GM12878 (cell line): Measurements from ENCODE around the gene MT1H. TPM values are rescaled to one million over a fixed set of nuclear protein-coding genes. Genes with fewer than 3 reads are reported as not detected.
"Not testable (repeated sequence)": the region's sequence is repeated elsewhere in the genome, so short reads cannot be mapped to it uniquely, and the experiment has no call there.

ENCODE experiments used
- ATAC-seq: fragments of 200-7000 bp; cut with Tn5 transposase; 3 replicates; pipeline ENCODE4 v1.9.1; 2020; ENCODE audit warnings: mild to moderate bottlenecking, moderate library complexity
- BruUV-seq: library from RNA; stranded (reverse); fragments of 400-500 nt; replicated peaks from 2 replicates; lab custom pipeline; 2021; lab: Mats Ljungman, UMichigan
- CTCF ChIA-PET: fragments of 300-600 bp; sonication (Branson Sonifier 250); formaldehyde crosslinking; extraction: SDS; loops from one replicate; lab custom pipeline; 2021; ENCODE audit warnings: inconsistent platforms; lab: Yijun Ruan, JAX
- POLR2A ChIA-PET: fragments of 350-600 bp; formaldehyde crosslinking; extraction: SDS; loops from one replicate; lab custom pipeline; 2021; ENCODE audit warnings: inconsistent platforms; lab: Charles Lee
- RAD21 ChIA-PET: fragments of 300-600 bp; sonication (Branson Sonifier 250); formaldehyde crosslinking; loops from one replicate; lab custom pipeline; 2023; ENCODE audit warnings: antibody characterized with exemption; ENCODE audit not compliant: unreplicated experiment; lab: Charles Lee
- SMC1A ChIA-PET: fragments of 300-600 bp; sonication (Branson Sonifier 250); formaldehyde crosslinking; loops from one replicate; lab custom pipeline; 2023; ENCODE audit not compliant: unreplicated experiment, uncharacterized antibody; lab: Charles Lee
- DNase-seq: peaks from one replicate; pipeline ENCODE4 v3.0.0-alpha.2; 2011; ENCODE audit warnings: low read depth, low spot score
- FAIRE-seq: peaks from 3 replicates; lab custom pipeline; 2011; peaks lifted over from hg19 to GRCh38; lab: Jason Lieb, UNC
- H2AFZ ChIP-seq: 2 replicates; pipeline ENCODE4 v1.6.0; 2011; ENCODE audit warnings: low read depth, low read length, control low read depth; ENCODE audit not compliant: control insufficient read depth
- H3K27ac ChIP-seq: 2 replicates; pipeline ENCODE4 v1.5.1; 2011; ENCODE audit warnings: control low read depth; ENCODE audit not compliant: control insufficient read depth, insufficient read depth
- H3K27me3 ChIP-seq, 2 experiments: replicated peaks in 1 of 2; 2 replicates each; pipeline versions ENCODE4 v1.6.0 to v1.6.1; 2011; ENCODE audit warnings: low read length in 1 of 2; ENCODE audit not compliant: control insufficient read depth in 2 of 2, insufficient read depth in 2 of 2
- H3K36me3 ChIP-seq, 2 experiments: 2 replicates each; pipeline ENCODE4 v1.5.1; 2011; ENCODE audit warnings: low read length in 1 of 2; ENCODE audit not compliant: control insufficient read depth in 2 of 2, insufficient read depth in 2 of 2
- H3K4me1 ChIP-seq: 2 replicates; pipeline ENCODE4 v1.6.1; 2011; ENCODE audit warnings: mild to moderate bottlenecking, low read length, moderate library complexity, mixed read lengths; ENCODE audit not compliant: control insufficient read depth, insufficient read depth
- H3K4me2 ChIP-seq: 2 replicates; pipeline ENCODE4 v1.6.0; 2011; ENCODE audit warnings: control low read depth; ENCODE audit not compliant: control insufficient read depth, insufficient read depth
- H3K4me3 ChIP-seq: fragments of 200-600 bp; sonication (generic); 2 replicates; pipeline ENCODE4 v1.5.1; 2016
- H3K79me2 ChIP-seq: 2 replicates; pipeline ENCODE4 v1.6.0; 2011; ENCODE audit warnings: low read length; ENCODE audit not compliant: control insufficient read depth, insufficient read depth
- H3K9ac ChIP-seq: 2 replicates; pipeline ENCODE4 v1.8.0; 2011; ENCODE audit warnings: low read length, control low read depth, mixed read lengths; ENCODE audit not compliant: control insufficient read depth, insufficient read depth
- H3K9me3 ChIP-seq: replicated peaks from 3 replicates; pipeline ENCODE4 v1.5.1; 2011; ENCODE audit warnings: mild to moderate bottlenecking, low read length; ENCODE audit not compliant: control insufficient read depth, insufficient read depth
- H4K20me1 ChIP-seq: 2 replicates; pipeline ENCODE4 v1.6.0; 2011; ENCODE audit not compliant: control insufficient read depth, insufficient read depth
- CBX5 ChIP-seq: sonication (generic); IDR thresholded peaks from 2 replicates; pipeline ENCODE4 v1.6.1; 2016; ENCODE audit warnings: low read depth, moderate library complexity, mild to moderate bottlenecking, inconsistent platforms
- CEBPB ChIP-seq, 2 experiments: fragments of 150-350 bp in 1 of 2; IDR thresholded peaks; 2 replicates each; pipeline ENCODE4 v1.6.1; 2012 to 2014; ENCODE audit warnings: low read depth in 2 of 2, low read length in 2 of 2, borderline replicate concordance in 1 of 2, inconsistent platforms in 1 of 2
- HDGF ChIP-seq: fragments of 450-650 bp; IDR thresholded peaks from 2 replicates; pipeline ENCODE4 v1.6.1; 2016; ENCODE audit warnings: antibody characterized with exemption
- IRF4 ChIP-seq: IDR thresholded peaks from 2 replicates; pipeline ENCODE4 v1.6.1; 2011; ENCODE audit warnings: low read depth, low read length
- LARP7 ChIP-seq: fragments of 450-650 bp; IDR thresholded peaks from 2 replicates; pipeline ENCODE4 v1.6.1; 2017; ENCODE audit warnings: mild to moderate bottlenecking
- MEF2A ChIP-seq: IDR thresholded peaks from 2 replicates; pipeline ENCODE4 v1.6.1; 2011; ENCODE audit warnings: low read depth, mild to moderate bottlenecking, low read length, moderate library complexity; ENCODE audit not compliant: insufficient read depth
- NR2F1 ChIP-seq: fragments of 450-650 bp; conservative IDR thresholded peaks from 2 replicates; pipeline ENCODE4 v1.6.1; 2017; ENCODE audit warnings: mild to moderate bottlenecking
- PAX8 ChIP-seq: fragments of 450-650 bp; IDR thresholded peaks from 2 replicates; pipeline ENCODE4 v1.6.1; 2017; ENCODE audit warnings: mild to moderate bottlenecking, moderate library complexity
- POLR2A ChIP-seq: IDR thresholded peaks from 2 replicates; pipeline ENCODE4 v1.6.1; 2011; ENCODE audit warnings: low read depth, mild to moderate bottlenecking, low read length
- RB1 ChIP-seq: fragments of 450-650 bp; formaldehyde crosslinking; IDR thresholded peaks from 2 replicates; pipeline ENCODE4 v1.6.1; 2017; ENCODE audit warnings: mild to moderate bottlenecking, borderline replicate concordance
- SP1 ChIP-seq: IDR thresholded peaks from one replicate; pipeline ENCODE4 v1.6.1; 2011; ENCODE audit warnings: low read depth, low read length
- whole genome bisulfite sequencing: methylation state at CpG from one replicate; pipeline ENCODE4 v1.1.6; 2016; ENCODE audit warnings: low lambda C conversion rate; ENCODE audit not compliant: insufficient replicate concordance, insufficient coverage; ENCODE audit errors: missing lambda C conversion rate; 5-methylcytosine and 5-hydroxymethylcytosine counted together
- in situ Hi-C: fragments of 300-500 bp; cut with MboI; formaldehyde crosslinking; loops from 9 replicates; pipeline ENCODE4 v1.14.3; 2018; ENCODE audit warnings: mixed read lengths
- intact Hi-C: fragments of 100-400 bp; cut with micrococcal nuclease; formaldehyde crosslinking; loops from one replicate; pipeline ENCODE4 v1.14.2; 2022; ENCODE audit not compliant: unreplicated experiment
- polyA plus RNA-seq, 11 experiments: library from polyadenylated mRNA; depleted of rRNA in 4 of 11; unstranded in 6 of 11; stranded (reverse) in 5 of 11; fragments of >200 nt; fragmentation: Nextera tagmentation in 4 of 11; fragmentation: Illumina TruSeq in 1 of 11; extraction: Ambion mirVana in 4 of 11; extraction: Trizol in 1 of 11; gene quantifications; 1 replicate in 1 of 11; 2 replicates in 10 of 11; pipeline versions ENCODE4 v1.2.1 to v1.2.3, GENCODE V29; 2011 to 2016; ENCODE audit warnings: inconsistent platforms in 2 of 11, missing spikeins in 2 of 11, low read depth in 1 of 11
- total RNA-seq, 4 experiments: library from RNA; depleted of rRNA in 3 of 4; stranded (reverse); fragments of >200 nt in 3 of 4; fragmentation: Illumina TruSeq in 1 of 4; extraction: Trizol in 1 of 4; gene quantifications; 2 replicates each; pipeline versions ENCODE4 v1.2.1 to v1.2.3, GENCODE V29; 2013 to 2021
- TF ChIP-seq, protein P1 (sequence below): fragments of 450-650 bp; IDR thresholded peaks from 2 replicates; pipeline ENCODE4 v1.6.1; 2014; ENCODE audit warnings: mild to moderate bottlenecking
- TF ChIP-seq, protein P2 (sequence below): IDR thresholded peaks from 2 replicates; pipeline ENCODE4 v1.6.1; 2011; ENCODE audit warnings: low read depth, low read length, improper control_type of control experiment, borderline replicate concordance
- TF ChIP-seq, protein P3 (sequence below), 3 experiments: IDR thresholded peaks in 2 of 3; conservative IDR thresholded peaks in 1 of 3; 2 replicates each; pipeline ENCODE4 v1.5.1; 2011; ENCODE audit warnings: low read depth in 3 of 3, low read length in 3 of 3, mild to moderate bottlenecking in 3 of 3, control low read depth in 2 of 3, moderate library complexity in 2 of 3, inconsistent platforms in 1 of 3, mixed read lengths in 1 of 3; ENCODE audit not compliant: control insufficient read depth in 2 of 3, insufficient read depth in 1 of 3; ENCODE audit errors: extremely low read depth in 1 of 3

Gene MT1H
- total and polyA plus RNA-seq, 10 of the 15 experiments (the other 5 are each of a cell fraction or from before 2014, with no cell fraction given): 0.40 to 6.0 (median 1.1) TPM; not detected in 2

DNA sequence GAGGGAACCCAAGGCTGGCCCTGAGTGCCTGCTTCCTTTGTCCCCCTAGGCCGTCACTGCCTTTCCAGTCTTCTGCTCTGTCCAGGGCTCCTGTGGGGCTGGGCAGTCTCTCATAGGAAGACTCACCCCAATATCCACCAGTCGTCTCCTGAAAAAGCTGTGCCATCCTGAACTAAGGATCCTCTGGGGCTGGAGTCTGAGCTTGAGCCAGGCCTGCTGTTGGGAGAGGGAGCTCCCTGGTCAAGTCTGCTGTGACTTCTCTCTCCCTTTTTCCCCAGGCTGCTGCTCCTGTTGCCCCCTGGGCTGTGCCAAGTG, 963 bp downstream of the MT1H start:
- no peaks in the 10 kb centered on the region for H3K79me2 ChIP-seq
- H3K9me3 ChIP-seq: no peaks in the 10 kb centered on the region
- ChIA-PET CTCF (interaction anchor here (1.0 to 1.6 kb wide), 2 partner anchors 31 to 219 kb away, joined by 3 to 4 read pairs; partner anchors contain the start of genes NUDT21 and OGFOD1), SMC1A (no interaction called here), POLR2A (interaction anchor here (0.8 kb wide), 1 partner anchor 31 kb away, joined by 3 read pairs; no protein-coding TSS in a partner anchor), RAD21 (no interaction called here)
- H3K9ac ChIP-seq: no peak overlapping the region
- no peak for ATAC-seq
- no peaks in the 10 kb centered on the region for H3K36me3 ChIP-seq
- peaks cover 19 to 26% of the 10 kb centered on the region in 2 experiments for H3K27me3 ChIP-seq
- H3K4me1 ChIP-seq: no peaks in the 10 kb centered on the region
- H3K4me3 ChIP-seq: no peak overlapping the region
- intact Hi-C loops: no loop called here
- FAIRE-seq: no peak
- no peak for TF ChIP-seq CBX5
- TF ChIP-seq NR2F1: no peak
- TF ChIP-seq MEF2A: no peak
- TF ChIP-seq, protein P1, sequence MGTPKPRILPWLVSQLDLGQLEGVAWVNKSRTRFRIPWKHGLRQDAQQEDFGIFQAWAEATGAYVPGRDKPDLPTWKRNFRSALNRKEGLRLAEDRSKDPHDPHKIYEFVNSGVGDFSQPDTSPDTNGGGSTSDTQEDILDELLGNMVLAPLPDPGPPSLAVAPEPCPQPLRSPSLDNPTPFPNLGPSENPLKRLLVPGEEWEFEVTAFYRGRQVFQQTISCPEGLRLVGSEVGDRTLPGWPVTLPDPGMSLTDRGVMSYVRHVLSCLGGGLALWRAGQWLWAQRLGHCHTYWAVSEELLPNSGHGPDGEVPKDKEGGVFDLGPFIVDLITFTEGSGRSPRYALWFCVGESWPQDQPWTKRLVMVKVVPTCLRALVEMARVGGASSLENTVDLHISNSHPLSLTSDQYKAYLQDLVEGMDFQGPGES: no peak
- no peak for TF ChIP-seq LARP7
- TF ChIP-seq SP1: no peak
- TF ChIP-seq RB1: no peak
- TF ChIP-seq HDGF: no peak
- TF ChIP-seq CEBPB (IDR thresholded peaks at IDR 0.05; ENCODE audit: borderline replicate concordance in 1 of 2, low read depth in 2 of 2, low read length in 2 of 2): no peak
- TF ChIP-seq POLR2A: no peak
- TF ChIP-seq, protein P2, sequence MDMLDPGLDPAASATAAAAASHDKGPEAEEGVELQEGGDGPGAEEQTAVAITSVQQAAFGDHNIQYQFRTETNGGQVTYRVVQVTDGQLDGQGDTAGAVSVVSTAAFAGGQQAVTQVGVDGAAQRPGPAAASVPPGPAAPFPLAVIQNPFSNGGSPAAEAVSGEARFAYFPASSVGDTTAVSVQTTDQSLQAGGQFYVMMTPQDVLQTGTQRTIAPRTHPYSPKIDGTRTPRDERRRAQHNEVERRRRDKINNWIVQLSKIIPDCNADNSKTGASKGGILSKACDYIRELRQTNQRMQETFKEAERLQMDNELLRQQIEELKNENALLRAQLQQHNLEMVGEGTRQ: no peak
- TF ChIP-seq IRF4: no peak
- no peak for TF ChIP-seq PAX8
- TF ChIP-seq, protein P3, sequence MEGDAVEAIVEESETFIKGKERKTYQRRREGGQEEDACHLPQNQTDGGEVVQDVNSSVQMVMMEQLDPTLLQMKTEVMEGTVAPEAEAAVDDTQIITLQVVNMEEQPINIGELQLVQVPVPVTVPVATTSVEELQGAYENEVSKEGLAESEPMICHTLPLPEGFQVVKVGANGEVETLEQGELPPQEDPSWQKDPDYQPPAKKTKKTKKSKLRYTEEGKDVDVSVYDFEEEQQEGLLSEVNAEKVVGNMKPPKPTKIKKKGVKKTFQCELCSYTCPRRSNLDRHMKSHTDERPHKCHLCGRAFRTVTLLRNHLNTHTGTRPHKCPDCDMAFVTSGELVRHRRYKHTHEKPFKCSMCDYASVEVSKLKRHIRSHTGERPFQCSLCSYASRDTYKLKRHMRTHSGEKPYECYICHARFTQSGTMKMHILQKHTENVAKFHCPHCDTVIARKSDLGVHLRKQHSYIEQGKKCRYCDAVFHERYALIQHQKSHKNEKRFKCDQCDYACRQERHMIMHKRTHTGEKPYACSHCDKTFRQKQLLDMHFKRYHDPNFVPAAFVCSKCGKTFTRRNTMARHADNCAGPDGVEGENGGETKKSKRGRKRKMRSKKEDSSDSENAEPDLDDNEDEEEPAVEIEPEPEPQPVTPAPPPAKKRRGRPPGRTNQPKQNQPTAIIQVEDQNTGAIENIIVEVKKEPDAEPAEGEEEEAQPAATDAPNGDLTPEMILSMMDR (IDR thresholded peaks at IDR 0.05 in 2 of 3, conservative IDR thresholded peaks at IDR 0.05 in 1 of 3; ENCODE audit: control insufficient read depth in 2 of 3, extremely low read depth in 1 of 3, insufficient read depth in 1 of 3, low read depth in 3 of 3, low read length in 3 of 3): no peak
- H4K20me1 ChIP-seq: no peaks in the 10 kb centered on the region
- no peak overlapping the region for H3K4me2 ChIP-seq
- no peak overlapping the region for H2AFZ ChIP-seq
- BruUV-seq: no TSS peak
- WGBS: 0% methylated on average over 2 of the region's 2 CpGs
- no peak for DNase-seq
- H3K27ac ChIP-seq: no peak overlapping the region
- in situ Hi-C loops: no loop called here

DNA sequence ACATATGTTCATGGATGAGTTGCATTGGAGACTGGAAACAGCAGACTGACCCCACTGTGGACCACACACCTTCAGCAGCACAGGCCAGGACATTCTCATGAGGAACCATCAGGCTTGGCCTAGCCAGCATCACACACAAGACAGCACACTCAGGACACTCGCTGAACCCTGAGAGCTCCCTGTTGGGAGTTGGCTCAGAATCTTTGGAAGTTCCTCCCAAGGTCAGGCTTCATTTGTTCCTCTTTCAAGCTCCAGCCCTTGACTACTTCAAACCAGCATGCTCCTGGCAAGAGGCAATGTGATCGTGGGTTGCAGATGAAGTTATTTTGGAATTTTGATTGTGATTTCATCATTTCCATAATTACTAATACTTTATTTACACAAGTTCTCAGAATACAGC, 2.1 kb downstream of the MT1H start:
- H3K9ac ChIP-seq, H3K79me2 ChIP-seq, H3K27ac ChIP-seq, H4K20me1 ChIP-seq, H3K36me3 ChIP-seq, BruUV-seq, H3K4me1 ChIP-seq, H3K4me2 ChIP-seq, in situ Hi-C loops, H3K9me3 ChIP-seq, H3K4me3 ChIP-seq, DNase-seq, POLR2A ChIA-PET, intact Hi-C loops, FAIRE-seq, H2AFZ ChIP-seq, ATAC-seq: not testable (repeated sequence)
- SMC1A ChIA-PET: interaction anchor here (1.2 kb wide), 1 partner anchor 30 kb away, joined by 5 read pairs; no protein-coding TSS in a partner anchor
- CTCF ChIA-PET: interaction anchor here (1.6 kb wide), 1 partner anchor 30 kb away, joined by 4 read pairs; no protein-coding TSS in a partner anchor
- WGBS: 41% methylated on average over 2 of the region's 2 CpGs
- RAD21 ChIA-PET: interaction anchor here (2.5 kb wide), 1 partner anchor 30 kb away, joined by 11 read pairs; no protein-coding TSS in a partner anchor
- peaks cover 19 to 23% of the 10 kb centered on the region in 2 experiments for H3K27me3 ChIP-seq
